Measurements from ENCODE around the gene WDR93.

Gene WDR93

DNA sequence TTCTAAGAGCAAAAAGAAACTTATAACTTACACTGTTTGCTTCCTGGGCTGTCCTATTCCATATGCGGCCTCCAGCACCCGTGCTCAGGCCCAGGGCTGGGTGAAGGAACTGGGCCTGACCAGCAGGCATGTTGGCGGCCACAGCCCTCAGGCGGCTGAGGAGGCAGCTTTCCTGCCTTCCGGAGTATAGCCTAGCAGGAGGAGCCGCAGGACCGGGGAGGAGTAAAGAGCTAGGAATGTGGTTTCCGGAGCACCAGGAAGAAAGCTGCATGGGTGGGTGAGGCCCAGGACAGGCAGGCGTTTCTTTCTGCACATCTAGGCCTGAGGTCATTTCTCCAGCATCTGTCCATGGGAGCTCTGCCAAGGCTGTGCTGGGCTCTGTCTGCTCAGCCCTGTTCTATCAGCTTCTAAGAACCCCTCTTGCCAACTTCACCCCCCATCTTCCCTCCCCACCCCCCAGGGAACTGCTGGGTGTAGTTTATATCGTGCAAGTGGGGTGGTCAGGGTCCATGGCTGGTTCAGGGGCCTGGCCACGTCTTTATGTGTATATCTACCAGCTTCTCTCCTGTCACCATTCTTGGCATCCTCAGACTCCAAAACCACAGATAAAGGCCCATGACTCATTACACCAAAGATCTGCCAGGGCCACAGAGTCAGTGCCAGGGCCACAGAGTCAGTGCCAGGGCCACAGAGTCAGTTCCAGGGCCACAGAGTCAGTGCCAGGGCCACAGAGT is 27.6 kb upstream of the WDR93 start:
- Histone ChIP-seq H3K4me3 (peak overlapping the region; percentile 27), H3K27ac (peak overlapping the region; percentile 79 to 87)
- TF ChIP-seq, protein P1, sequence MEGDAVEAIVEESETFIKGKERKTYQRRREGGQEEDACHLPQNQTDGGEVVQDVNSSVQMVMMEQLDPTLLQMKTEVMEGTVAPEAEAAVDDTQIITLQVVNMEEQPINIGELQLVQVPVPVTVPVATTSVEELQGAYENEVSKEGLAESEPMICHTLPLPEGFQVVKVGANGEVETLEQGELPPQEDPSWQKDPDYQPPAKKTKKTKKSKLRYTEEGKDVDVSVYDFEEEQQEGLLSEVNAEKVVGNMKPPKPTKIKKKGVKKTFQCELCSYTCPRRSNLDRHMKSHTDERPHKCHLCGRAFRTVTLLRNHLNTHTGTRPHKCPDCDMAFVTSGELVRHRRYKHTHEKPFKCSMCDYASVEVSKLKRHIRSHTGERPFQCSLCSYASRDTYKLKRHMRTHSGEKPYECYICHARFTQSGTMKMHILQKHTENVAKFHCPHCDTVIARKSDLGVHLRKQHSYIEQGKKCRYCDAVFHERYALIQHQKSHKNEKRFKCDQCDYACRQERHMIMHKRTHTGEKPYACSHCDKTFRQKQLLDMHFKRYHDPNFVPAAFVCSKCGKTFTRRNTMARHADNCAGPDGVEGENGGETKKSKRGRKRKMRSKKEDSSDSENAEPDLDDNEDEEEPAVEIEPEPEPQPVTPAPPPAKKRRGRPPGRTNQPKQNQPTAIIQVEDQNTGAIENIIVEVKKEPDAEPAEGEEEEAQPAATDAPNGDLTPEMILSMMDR (IDR thresholded peaks at IDR 0.05) = no peak
- peak; percentile 91 for DNase-seq (ENCODE audit: low spot score)

DNA sequence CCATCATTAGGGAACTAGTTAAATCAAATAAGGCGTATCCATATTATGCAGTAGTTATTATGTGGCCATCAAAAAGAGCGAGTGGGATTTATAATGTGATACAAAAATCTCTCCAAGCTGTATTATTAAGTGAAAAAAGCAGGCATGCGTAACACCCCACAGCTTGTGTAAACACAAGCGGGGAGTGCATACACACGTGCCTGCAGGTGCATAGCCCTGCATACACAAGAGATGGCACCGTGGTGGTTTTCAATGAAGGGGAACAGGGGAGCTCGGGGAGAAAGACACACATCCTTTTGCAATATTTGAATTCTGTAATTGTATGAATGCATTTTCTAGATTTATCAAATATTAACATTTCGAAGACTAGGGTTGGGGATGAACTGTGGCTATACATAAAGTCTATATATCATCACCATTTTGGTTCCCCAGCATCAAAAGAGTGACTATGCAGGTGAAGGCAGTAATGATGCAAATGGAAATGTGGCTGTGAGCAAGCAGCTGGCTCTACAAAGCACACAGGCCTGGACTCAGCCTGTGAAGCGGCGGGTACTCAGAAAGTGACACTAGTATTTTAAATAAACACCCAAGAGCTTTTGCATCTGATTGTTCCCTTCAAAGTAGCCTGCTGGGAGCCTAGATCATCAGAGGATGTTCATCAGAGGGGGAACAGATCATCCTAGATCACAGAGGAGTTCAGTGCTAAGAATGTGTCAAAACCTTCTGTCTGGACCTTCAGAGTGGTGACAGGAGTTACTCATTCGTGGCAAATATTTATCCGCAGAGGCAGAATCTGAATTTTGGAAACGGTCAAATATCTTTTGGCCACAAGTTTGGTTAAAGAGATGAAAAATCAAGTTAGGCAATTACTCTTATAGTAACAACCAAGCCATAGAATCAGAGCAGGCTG is 25.9 kb upstream of the WDR93 start:
- peak overlapping the region; percentile 89 to 96 for H3K27ac ChIP-seq
- no peak for DNase-seq (ENCODE audit: low spot score)
- TF ChIP-seq, protein P1 (IDR thresholded peaks at IDR 0.05) = no peak
- H3K4me3 ChIP-seq = peak overlapping the region; percentile 64

DNA sequence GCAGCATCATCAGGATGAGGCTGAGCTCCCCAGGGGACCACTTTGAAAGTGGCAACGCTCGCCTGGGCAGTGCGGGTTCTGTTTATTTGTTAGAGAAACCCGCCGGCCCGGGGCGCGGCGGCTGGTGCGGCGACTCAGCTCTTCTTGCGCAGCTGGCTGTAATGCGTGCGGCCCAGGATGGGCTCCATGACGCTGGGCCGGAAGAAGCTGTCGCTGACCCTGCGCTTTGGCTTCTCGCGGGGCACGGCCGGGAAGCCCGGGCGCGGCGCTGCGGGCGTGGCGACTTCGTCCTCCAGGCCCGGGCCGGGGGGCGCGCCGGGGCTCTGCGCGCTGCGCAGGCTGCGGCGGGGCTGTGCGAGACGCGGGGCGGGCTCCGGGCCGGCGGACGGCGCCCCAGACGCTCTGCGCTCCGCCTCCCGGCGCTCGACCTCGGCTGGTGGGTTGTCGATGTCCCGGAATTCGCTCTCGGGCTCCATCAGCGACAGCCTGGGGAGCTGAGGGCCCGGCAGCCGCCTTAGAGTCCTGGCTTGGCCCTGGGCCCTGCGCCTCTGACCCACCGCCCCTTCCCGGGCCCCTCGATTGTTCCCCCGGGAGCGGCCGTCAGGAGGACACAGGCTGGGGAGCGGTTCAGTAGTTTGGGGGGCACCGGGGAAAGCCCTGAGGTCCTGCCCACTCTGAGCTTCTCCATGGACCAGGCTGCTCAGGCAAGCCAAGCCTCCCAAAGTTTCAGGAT is 25.0 kb upstream of the WDR93 start:
- Histone ChIP-seq H3K27ac (peak overlapping the region; percentile 89 to 96), H3K4me3 (peak overlapping the region; percentile 64)

DNA sequence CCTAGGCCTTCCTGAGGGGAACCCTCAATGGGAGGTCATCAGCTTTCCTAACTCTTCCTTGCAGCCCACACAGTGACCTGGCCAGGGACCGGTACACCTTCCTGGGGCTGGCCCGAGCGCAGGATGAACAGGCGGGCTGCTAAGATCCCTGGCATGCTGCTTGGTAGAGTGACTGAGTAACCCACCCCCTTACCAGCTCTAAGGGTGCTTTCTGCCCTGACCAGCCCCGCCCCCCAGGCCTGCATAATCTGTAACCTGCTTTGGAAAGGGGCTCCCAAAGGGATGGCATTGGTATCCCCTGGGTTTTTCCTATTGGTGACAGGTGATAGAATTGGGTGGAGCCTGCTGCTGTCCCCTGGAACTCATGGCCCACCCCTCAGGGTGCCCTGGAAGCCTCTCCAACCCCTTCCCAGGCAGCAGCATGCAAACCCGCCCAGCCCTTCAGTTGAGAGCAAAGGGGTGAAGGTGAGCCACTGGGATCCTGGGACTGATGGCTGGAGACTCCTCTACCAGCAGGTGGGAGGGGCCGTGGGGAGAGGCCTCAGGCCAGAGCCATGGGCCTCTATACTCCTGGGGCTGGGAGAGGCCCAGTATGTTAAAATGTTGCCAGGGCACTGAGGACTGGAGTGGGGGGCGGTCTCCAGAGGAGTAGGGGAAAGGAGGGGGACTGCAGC is 24.3 kb upstream of the WDR93 start:
- TF ChIP-seq, protein P1 (IDR thresholded peaks at IDR 0.05) = no peak
- Histone ChIP-seq H3K4me3 (peak overlapping the region; percentile 64), H3K27ac (peak overlapping the region; percentile 89 to 96)
- DNase-seq (ENCODE audit: low spot score) = no peak

More for the DNA sequence above, 25.0 kb upstream of the WDR93 start:
- TF ChIP-seq, protein P1 (IDR thresholded peaks at IDR 0.05) = no peak
- peak; percentile 81 for DNase-seq (ENCODE audit: low spot score)

DNA sequence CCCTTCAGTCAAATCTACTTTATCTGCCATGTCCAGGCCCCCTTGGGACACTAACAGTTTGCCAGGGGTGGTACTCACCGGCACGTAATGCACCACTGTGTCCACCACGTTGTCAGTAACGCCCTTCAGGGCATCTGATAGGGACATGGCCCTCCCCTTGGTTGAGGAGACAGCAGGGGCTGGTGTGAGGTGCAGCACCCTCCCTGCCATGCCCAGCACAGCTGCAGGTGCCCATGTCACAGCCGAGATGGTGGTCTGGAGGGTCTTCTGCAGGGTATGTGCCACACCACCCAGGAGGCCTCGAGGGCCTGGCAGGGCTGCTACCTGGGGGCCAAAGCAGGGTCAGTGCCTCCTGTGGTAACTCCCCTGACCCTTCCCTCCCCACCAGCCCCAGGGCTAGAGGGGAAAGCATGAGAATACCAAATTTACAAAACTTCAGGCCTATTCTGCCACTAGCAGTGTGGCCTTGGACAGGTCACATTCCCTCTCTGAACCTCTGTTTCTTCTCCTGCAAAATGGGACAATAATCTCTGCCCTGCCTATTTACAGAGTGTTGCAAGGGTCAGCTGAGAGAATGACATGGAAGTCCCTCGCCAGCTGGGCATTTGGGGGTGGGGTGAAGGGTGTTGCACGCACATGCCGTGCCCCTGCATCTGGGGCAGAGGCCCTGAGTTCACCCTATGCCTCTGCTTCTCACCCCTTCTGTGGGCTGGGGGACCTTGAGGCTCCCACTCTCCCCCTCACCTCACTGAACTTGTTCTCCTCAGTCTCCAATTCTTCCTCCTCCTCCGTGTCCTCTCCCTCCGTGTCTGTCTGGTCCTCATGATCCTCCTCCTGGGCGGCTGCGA is 23.5 kb upstream of the WDR93 start:
- TF ChIP-seq, protein P1 (IDR thresholded peaks at IDR 0.05) = no peak
- DNase-seq (ENCODE audit: low spot score) = no peak
- Histone ChIP-seq H3K4me3 (no peak overlapping the region), H3K27ac (peak overlapping the region in 1 of 2 donors; percentile 96)

DNA sequence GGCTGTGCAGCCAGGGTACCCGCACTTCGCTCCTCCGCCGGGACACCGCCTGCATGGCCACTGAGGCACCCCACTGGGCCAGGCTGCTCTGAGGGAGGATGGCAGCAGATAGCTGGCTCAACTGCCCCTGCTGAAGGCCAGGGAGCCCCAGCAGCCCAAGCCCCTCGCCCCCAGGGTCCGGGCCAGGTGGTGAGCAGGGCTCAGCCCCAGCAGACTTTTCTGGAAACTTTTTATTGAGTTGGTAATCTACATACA is 23.0 kb upstream of the WDR93 start:
- H3K4me3 ChIP-seq = no peak overlapping the region
- TF ChIP-seq, protein P1 (IDR thresholded peaks at IDR 0.05) = no peak
- DNase-seq (ENCODE audit: low spot score) = no peak
- peak overlapping the region in 1 of 2 donors; percentile 17 for H3K27ac ChIP-seq
